Measurements from ENCODE around the gene DTX3. TPM values are rescaled to one million over a fixed set of nuclear protein-coding genes. Genes with fewer than 3 reads are reported as not detected.

The DTX3 gene
- total RNA-seq, 1 experiment from 2014 or later: 67.5 TPM

- Histone ChIP-seq H2BK12ac (ENCODE audit: insufficient read length, low read depth, low read length) (no peak overlapping the region), H3K27ac (ENCODE audit: insufficient read length, low read depth, low read length) (no peak overlapping the region), H4K91ac (ENCODE audit: insufficient read length, low read depth, low read length) (no peak overlapping the region), H3K9me3 (ENCODE audit: control insufficient read depth, low read depth, low read length) (no peaks in the 10 kb centered on the region), H3K9ac (ENCODE audit: extremely low read depth, insufficient read length, low read length) (no peak overlapping the region), H3T11ph (ENCODE audit: low read length) (no peak overlapping the region), H4K5ac (ENCODE audit: insufficient read length, low read depth, low read length) (no peak overlapping the region), H3K56ac (ENCODE audit: insufficient read length, low read depth, low read length) (no peak overlapping the region), H4K20me1 (ENCODE audit: control insufficient read depth, insufficient read depth, insufficient read length) (no peaks in the 10 kb centered on the region), H2BK120ac (ENCODE audit: low read depth, low read length, poor library complexity, severe bottlenecking) (no peak overlapping the region), H3K27me3 (ENCODE audit: insufficient read depth, low read length) (no peaks in the 10 kb centered on the region), H2BK15ac (ENCODE audit: low read depth, low read length) (no peak overlapping the region), H3K23ac (ENCODE audit: insufficient read length, low read depth, low read length) (no peak overlapping the region), H2AK5ac (ENCODE audit: insufficient read length, low read length) (no peak overlapping the region), H2AFZ (ENCODE audit: low read length) (no peak overlapping the region), H2BK20ac (ENCODE audit: low read depth, low read length, poor library complexity, severe bottlenecking) (no peak overlapping the region), H3K18ac (ENCODE audit: insufficient read length, low read depth, low read length) (no peak overlapping the region), H3K4me2 (ENCODE audit: insufficient read depth, insufficient read length, low read length) (no peak overlapping the region), H3K4ac (ENCODE audit: low read depth, low read length) (no peak overlapping the region), H3K79me2 (ENCODE audit: insufficient read depth, low read length) (no peaks in the 10 kb centered on the region), H2BK5ac (ENCODE audit: insufficient read length, low read length) (no peak overlapping the region), H4K8ac (replicated peaks; ENCODE audit: insufficient read length, low read depth, low read length) (no peak overlapping the region), H3K79me1 (ENCODE audit: insufficient read depth, low read depth, low read length, poor library complexity, severe bottlenecking) (no peaks in the 10 kb centered on the region), H3K4me1 (ENCODE audit: insufficient read depth, low read length) (no peaks in the 10 kb centered on the region), H3K14ac (ENCODE audit: insufficient read depth, low read length) (no peak overlapping the region), H3K23me2 (ENCODE audit: insufficient read length, low read depth, low read length, poor library complexity, severe bottlenecking) (no peaks in the 10 kb centered on the region)
- DNase-seq: no peak
- H3K36me3 Mint-ChIP-seq (ENCODE audit: insufficient read depth in 1 of 3, low read depth in 3 of 3): peaks cover 0 to 12% (median 4%) of the 10 kb centered on the region in 3 experiments; a peak in 3 of 7 replicates
- no peak overlapping the region for H3K4me3 Mint-ChIP-seq
- peaks cover 51 to 52% of the 10 kb centered on the region in 2 experiments for H3K9me3 Mint-ChIP-seq
- peaks cover 18% of the 10 kb centered on the region for H3K27me3 Mint-ChIP-seq (ENCODE audit: low read depth)
- no peaks in the 10 kb centered on the region for H3K4me1 Mint-ChIP-seq
- no CpG with 5 or more reads among the region's 3 CpGs for WGBS (ENCODE audit: extremely low coverage, insufficient read length, low lambda C conversion rate)
- no peak for TF ChIP-seq CTCF (conservative IDR thresholded peaks at IDR 0.05)
- H3K27ac Mint-ChIP-seq: no peak overlapping the region
Observed at GRCh38 chr12:57654042-57654441, 49.4 kb downstream of the DTX3 start.
